ENCODE data around the gene ZNF75A. TPM values are rescaled to one million over a fixed set of nuclear protein-coding genes. Genes with fewer than 3 reads are reported as not detected.

Gene ZNF75A
- total and polyA plus RNA-seq, 12 donors = 7.9 to 46.4 (median 24.0) TPM

GRCh38 chr16:3311496-3311895 is 6.2 kb downstream of the ZNF75A start:
- no peak for DNase-seq
- intact Hi-C loops (cut with DNase I) = loop anchor here (10.0 kb wide), 2 partner anchors 87 to 93 kb away; partner anchors contain the start of genes ZNF174 (in 1 of the 2) and ZSCAN32 (in 1 of the 2)
- Histone ChIP-seq H3K27me3 (no peaks in the 10 kb centered on the region), H3K36me3 (replicated peaks in 1 of 2) (peaks cover 0 to 12% of the 10 kb centered on the region in 2 donors), H3K4me1 (replicated peaks in 1 of 2) (peaks cover 0 to 1% of the 10 kb centered on the region in 2 donors), H3K9me3 (replicated peaks in 1 of 3) (peaks cover 0 to 55% (median 9%) of the 10 kb centered on the region in 3 donors), H3K27ac (no peak overlapping the region), H3K4me3 (no peak overlapping the region)
- TF ChIP-seq POLR2A (IDR thresholded peaks at IDR 0.05) = no peak
- TF ChIP-seq CTCF (IDR thresholded peaks at IDR 0.05) = no peak
- WGBS, 4 donors = 94 to 96% (median 95%) methylated on average over 4 of the region's 4 CpGs

GRCh38 chr16:3317315-3317999 is 12.2 kb downstream of the ZNF75A start:
- intact Hi-C loops (cut with DNase I) = loop anchor here (10.0 kb wide), 2 partner anchors 87 to 93 kb away; partner anchors contain the start of genes ZNF174 (in 1 of the 2) and ZSCAN32 (in 1 of the 2)
- no peak overlapping the region for H3K27ac ChIP-seq
- H3K9me3 ChIP-seq (replicated peaks in 1 of 3) = peaks cover 0 to 88% (median 30%) of the 10 kb centered on the region in 3 donors
- H3K36me3 ChIP-seq (replicated peaks in 1 of 2) = no peaks in the 10 kb centered on the region
- 94 to 98% (median 97%) methylated on average over 3 of the region's 3 CpGs for WGBS, 4 donors
- DNase-seq = no peak
- H3K4me3 ChIP-seq = peak overlapping the region in 1 of 4 donors; percentile 7
- TF ChIP-seq CTCF (IDR thresholded peaks at IDR 0.05) (no peak), POLR2A (IDR thresholded peaks at IDR 0.05) (no peak)
- no peaks in the 10 kb centered on the region for H3K27me3 ChIP-seq
- no peaks in the 10 kb centered on the region for H3K4me1 ChIP-seq (replicated peaks in 1 of 2)

- H3K27ac ChIP-seq = no peak overlapping the region
- no peaks in the 10 kb centered on the region for H3K36me3 ChIP-seq (replicated peaks in 1 of 2)
- H3K9me3 ChIP-seq (replicated peaks in 1 of 3) = peaks cover 0 to 61% (median 17%) of the 10 kb centered on the region in 3 donors
- no peak for DNase-seq
- intact Hi-C loops (cut with DNase I) = no loop called here
- H3K4me1 ChIP-seq (replicated peaks in 1 of 2) = no peaks in the 10 kb centered on the region
- no peak for TF ChIP-seq POLR2A (IDR thresholded peaks at IDR 0.05)
- TF ChIP-seq CTCF (IDR thresholded peaks at IDR 0.05) = no peak
- H3K4me3 ChIP-seq = no peak overlapping the region
- no peaks in the 10 kb centered on the region for H3K27me3 ChIP-seq
- 60 to 67% (median 63%) methylated on average over 2 of the region's 2 CpGs for WGBS, 4 donors
Observed at GRCh38 chr16:3321816-3322215, 16.5 kb downstream of the ZNF75A start.

GRCh38 chr16:3327514-3327913 is 22.2 kb downstream of the ZNF75A start:
- no peaks in the 10 kb centered on the region for H3K4me1 ChIP-seq (replicated peaks in 1 of 2)
- H3K4me3 ChIP-seq = no peak overlapping the region
- H3K36me3 ChIP-seq (replicated peaks in 1 of 2) = no peaks in the 10 kb centered on the region
- no peak for TF ChIP-seq POLR2A (IDR thresholded peaks at IDR 0.05)
- TF ChIP-seq CTCF (IDR thresholded peaks at IDR 0.05) = no peak
- no peak for DNase-seq
- no peak overlapping the region for H3K27ac ChIP-seq
- H3K27me3 ChIP-seq = no peaks in the 10 kb centered on the region
- WGBS, 4 donors = 74 to 94% (median 85%) methylated on average over 4 of the region's 4 CpGs
- peaks cover 0 to 12% (median 0%) of the 10 kb centered on the region in 3 donors for H3K9me3 ChIP-seq (replicated peaks in 1 of 3)
- intact Hi-C loops (cut with DNase I) = no loop called here

Measured in adrenal gland (tissue), 12 donors.